ENCODE data around the gene ZDHHC14. TPM values are rescaled to one million over a fixed set of nuclear protein-coding genes. Genes with fewer than 3 reads are reported as not detected.
A peak's percentile ranks its signal among the peaks of the same experiment; 100 is the strongest.

Gene ZDHHC14
- total RNA-seq, 1 donor from 2014 or later: 14.5 TPM

- no peak for DNase-seq (ENCODE audit: low spot score in 2 of 2)
- no peak for TF ChIP-seq CTCF (IDR thresholded peaks at IDR 0.05)
- no peak overlapping the region for H3K27ac ChIP-seq
- intact Hi-C loops (cut with DNase I): loop anchor here (10.0 kb wide), 1 partner anchor 419 kb away; no protein-coding TSS in a partner anchor
- peaks cover 0 to 7% of the 10 kb centered on the region in 2 donors for H3K36me3 ChIP-seq
- no peaks in the 10 kb centered on the region for H3K27me3 ChIP-seq
- H3K9me3 ChIP-seq: no peaks in the 10 kb centered on the region
- H3K4me3 ChIP-seq: no peak overlapping the region
- H3K4me1 ChIP-seq: peaks cover 0 to 3% of the 10 kb centered on the region in 2 donors
Observed at GRCh38 chr6:157646012-157646411, 265.0 kb downstream of the ZDHHC14 start.

GRCh38 chr6:157647261-157647915 is 266.4 kb downstream of the ZDHHC14 start:
- Histone ChIP-seq H3K4me1 (peaks cover 0 to 3% of the 10 kb centered on the region in 2 donors), H3K27me3 (no peaks in the 10 kb centered on the region), H3K4me3 (no peak overlapping the region), H3K27ac (no peak overlapping the region), H3K36me3 (peaks cover 0 to 7% of the 10 kb centered on the region in 2 donors), H3K9me3 (no peaks in the 10 kb centered on the region)
- no peak for TF ChIP-seq CTCF (IDR thresholded peaks at IDR 0.05)
- DNase-seq (ENCODE audit: low spot score in 2 of 2): no peak
- intact Hi-C loops (cut with DNase I): loop anchor here (10.0 kb wide), 1 partner anchor 417 kb away; no protein-coding TSS in a partner anchor

GRCh38 chr6:157648561-157648960 is 267.6 kb downstream of the ZDHHC14 start:
- Histone ChIP-seq H3K36me3 (peaks cover 2 to 9% of the 10 kb centered on the region in 2 donors), H3K4me1 (peaks cover 0 to 3% of the 10 kb centered on the region in 2 donors), H3K9me3 (no peaks in the 10 kb centered on the region), H3K27me3 (no peaks in the 10 kb centered on the region), H3K27ac (no peak overlapping the region), H3K4me3 (no peak overlapping the region)
- no peak for TF ChIP-seq CTCF (IDR thresholded peaks at IDR 0.05)
- intact Hi-C loops (cut with DNase I): loop anchor here (10.0 kb wide), 1 partner anchor 416 kb away; no protein-coding TSS in a partner anchor
- no peak for DNase-seq (ENCODE audit: low spot score in 2 of 2)

DNA sequence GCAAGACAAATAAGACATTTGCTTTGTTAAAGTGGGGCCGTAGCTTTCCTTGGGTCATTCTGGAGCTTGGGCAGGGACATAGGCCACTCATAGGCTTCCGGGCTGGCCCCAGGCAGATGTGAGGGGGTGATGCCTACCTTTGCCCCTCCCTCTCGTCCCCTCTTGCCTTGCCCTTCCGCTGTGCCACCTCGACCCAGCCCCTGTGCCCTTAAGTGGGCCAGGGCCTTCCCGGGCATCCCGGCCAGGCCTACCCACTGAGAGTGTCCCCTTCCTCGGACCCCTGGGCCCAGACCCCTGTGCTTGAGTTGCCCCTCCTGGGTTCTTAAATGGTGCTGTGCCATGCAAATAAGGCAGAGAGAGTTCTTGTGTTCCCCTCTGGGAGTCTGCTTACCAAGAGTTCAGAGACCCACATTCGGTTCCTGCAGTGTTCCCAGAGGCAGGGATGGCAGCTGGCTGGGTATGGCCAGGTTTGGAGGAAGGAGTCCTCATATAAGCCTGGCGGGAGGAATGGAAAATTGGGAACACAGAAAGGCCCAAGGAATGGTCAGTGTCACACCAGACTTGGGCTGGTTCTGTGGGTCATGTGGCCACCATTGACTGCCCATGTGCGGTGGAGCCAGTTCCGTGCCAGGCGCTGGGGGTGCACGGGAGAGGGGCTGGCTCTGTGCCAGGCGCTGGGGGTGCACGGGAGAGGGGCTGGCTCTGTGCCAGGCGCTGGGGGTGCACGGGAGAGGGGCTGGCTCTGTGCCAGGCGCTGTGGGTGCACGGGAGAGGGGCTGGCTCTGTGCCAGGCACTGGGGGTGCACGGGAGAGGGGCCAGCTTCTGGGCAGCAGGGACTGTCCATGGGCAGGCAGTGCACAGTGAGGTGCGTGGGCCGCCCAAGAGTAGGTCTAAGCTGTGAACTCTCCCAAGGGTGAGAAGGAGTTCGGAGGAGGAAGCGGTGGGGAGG is 268.6 kb downstream of the ZDHHC14 start:
- H3K9me3 ChIP-seq: no peaks in the 10 kb centered on the region
- H3K4me1 ChIP-seq: peaks cover 0 to 3% of the 10 kb centered on the region in 2 donors
- H3K36me3 ChIP-seq: peaks cover 8 to 15% of the 10 kb centered on the region in 2 donors
- H3K4me3 ChIP-seq: peak overlapping the region in 1 of 2 donors; percentile 17
- H3K27ac ChIP-seq: no peak overlapping the region
- intact Hi-C loops (cut with DNase I): loop anchor here (10.0 kb wide), 1 partner anchor 415 kb away; no protein-coding TSS in a partner anchor
- H3K27me3 ChIP-seq: no peaks in the 10 kb centered on the region
- no peak for TF ChIP-seq CTCF (IDR thresholded peaks at IDR 0.05)
- no peak for DNase-seq (ENCODE audit: low spot score in 2 of 2)

DNA sequence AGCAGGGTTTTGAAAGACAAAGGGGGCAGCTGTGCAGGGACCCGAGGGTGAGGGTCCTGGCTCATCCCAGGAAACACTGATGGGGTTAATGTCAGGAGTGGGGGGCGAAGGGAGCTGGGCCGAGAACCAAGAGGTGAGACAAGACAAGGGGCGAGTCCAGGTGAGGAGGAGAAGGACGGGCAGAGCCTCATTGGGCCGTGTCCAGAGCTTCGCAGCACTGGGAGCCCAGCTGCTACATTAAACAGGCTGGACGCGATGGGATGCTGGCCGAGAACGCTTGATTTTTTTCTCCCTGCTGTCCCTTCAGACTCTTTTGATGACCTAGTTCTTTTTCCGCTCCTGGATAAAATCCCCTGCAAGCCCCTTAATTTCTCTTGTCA is 269.3 kb downstream of the ZDHHC14 start:
- TF ChIP-seq CTCF (IDR thresholded peaks at IDR 0.05): no peak
- DNase-seq (ENCODE audit: low spot score in 2 of 2): no peak
- H3K36me3 ChIP-seq: peaks cover 8 to 15% of the 10 kb centered on the region in 2 donors
- H3K27ac ChIP-seq: no peak overlapping the region
- no peaks in the 10 kb centered on the region for H3K27me3 ChIP-seq
- H3K4me3 ChIP-seq: peak overlapping the region in 1 of 2 donors; percentile 17
- intact Hi-C loops (cut with DNase I): no loop called here
- H3K4me1 ChIP-seq: peaks cover 0 to 3% of the 10 kb centered on the region in 2 donors
- no peaks in the 10 kb centered on the region for H3K9me3 ChIP-seq

Measured in ascending aorta (tissue), 2 donors.